Measurements from ENCODE around the gene ATG16L1.

DNA sequence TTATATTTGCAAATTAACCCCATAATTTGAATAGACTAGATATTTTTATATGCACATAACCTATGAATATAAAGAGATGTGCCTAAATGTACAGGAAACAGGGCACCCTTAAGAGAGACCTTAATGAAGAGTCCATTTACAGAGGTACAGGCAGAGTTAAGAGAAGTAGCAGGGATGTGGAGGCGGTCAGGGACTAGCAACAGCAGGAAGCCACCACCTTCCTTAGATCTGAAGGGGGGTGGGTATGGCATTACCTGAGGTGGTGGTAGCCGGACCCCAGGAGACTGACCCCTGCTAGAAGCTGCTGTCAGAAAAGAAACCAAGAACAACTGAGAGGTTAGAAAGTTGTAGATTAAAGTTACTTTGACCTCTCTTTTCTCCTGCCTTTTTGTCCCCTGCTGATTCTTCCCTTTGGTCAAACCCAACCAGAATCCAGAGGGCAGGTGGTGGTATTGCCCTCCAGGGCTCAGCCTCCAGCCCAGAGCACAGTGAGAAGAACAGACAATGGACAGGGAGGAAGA is 24.9 kb upstream of the ATG16L1 start:
- TF ChIP-seq POLR2AphosphoS5 (IDR thresholded peaks at IDR 0.05; ENCODE audit: insufficient read depth, low read depth, low read length) (no peak), FOS (IDR thresholded peaks at IDR 0.05; ENCODE audit: borderline replicate concordance, insufficient read depth, low read length) (no peak), POLR2A (IDR thresholded peaks at IDR 0.05; ENCODE audit: low read depth, low read length) (no peak)
- TF ChIP-seq, protein P1, sequence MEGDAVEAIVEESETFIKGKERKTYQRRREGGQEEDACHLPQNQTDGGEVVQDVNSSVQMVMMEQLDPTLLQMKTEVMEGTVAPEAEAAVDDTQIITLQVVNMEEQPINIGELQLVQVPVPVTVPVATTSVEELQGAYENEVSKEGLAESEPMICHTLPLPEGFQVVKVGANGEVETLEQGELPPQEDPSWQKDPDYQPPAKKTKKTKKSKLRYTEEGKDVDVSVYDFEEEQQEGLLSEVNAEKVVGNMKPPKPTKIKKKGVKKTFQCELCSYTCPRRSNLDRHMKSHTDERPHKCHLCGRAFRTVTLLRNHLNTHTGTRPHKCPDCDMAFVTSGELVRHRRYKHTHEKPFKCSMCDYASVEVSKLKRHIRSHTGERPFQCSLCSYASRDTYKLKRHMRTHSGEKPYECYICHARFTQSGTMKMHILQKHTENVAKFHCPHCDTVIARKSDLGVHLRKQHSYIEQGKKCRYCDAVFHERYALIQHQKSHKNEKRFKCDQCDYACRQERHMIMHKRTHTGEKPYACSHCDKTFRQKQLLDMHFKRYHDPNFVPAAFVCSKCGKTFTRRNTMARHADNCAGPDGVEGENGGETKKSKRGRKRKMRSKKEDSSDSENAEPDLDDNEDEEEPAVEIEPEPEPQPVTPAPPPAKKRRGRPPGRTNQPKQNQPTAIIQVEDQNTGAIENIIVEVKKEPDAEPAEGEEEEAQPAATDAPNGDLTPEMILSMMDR (IDR thresholded peaks at IDR 0.05; ENCODE audit: extremely low read depth in 1 of 2, insufficient read depth in 1 of 2, low read depth in 1 of 2, low read length in 2 of 2): no peak
